Daoy (cell line): ENCODE results near the gene MRPL48. TPM values are rescaled to one million over a fixed set of nuclear protein-coding genes. Genes with fewer than 3 reads are reported as not detected.

ENCODE experiments used
- DNase-seq: peaks from one replicate; pipeline ENCODE4 v3.0.0-alpha.2; 2015; ENCODE audit warnings: low read depth
- total RNA-seq: library from RNA; depleted of rRNA; stranded (reverse); fragments of >200 nt; shearing (Covaris generic); gene quantifications from 2 replicates; pipeline ENCODE4 v1.2.3, GENCODE V29; 2014; rRNA removed

The MRPL48 gene
- total RNA-seq, 1 experiment from 2014 or later, result 31.0 TPM

DNA sequence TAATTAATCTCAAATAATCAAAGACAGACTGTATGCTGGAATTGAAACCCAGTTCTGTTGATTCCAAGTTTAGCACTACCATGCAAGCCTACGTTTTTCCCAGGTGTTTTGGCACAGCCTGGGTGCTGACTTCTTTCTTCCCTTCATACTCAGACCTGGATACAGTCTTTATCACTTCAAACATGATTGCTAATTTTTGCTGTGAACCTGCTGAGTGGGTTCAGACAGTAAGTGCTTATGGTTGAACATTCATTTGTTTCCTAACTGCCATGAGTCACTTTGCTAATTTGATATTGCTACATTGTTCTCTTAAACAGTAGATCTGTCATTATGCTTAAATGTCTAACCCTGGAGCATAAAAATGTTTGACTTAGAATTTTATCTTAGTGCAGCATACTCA, 101.3 kb downstream of the MRPL48 start:
- DNase-seq, result no peak

DNA sequence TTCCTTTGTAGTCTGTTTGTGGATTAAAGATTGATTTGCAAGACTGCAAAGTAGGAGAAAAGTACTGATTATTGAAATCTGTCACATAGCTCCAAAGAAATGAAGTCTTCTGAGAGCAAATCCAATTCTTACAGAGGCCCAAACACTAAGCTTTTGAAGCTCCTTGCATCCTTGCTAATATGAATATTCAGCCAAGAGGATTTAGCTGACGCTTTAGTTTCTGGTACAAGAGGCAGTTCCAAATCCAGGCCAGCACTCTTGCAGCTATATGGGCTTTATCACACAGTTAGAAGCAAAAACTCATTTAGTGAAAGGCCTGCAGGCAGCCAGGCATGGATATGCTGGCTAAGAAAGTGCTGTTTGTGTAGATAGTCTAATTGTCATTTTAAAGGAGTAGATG, 101.9 kb downstream of the MRPL48 start:
- no peak for DNase-seq

DNA sequence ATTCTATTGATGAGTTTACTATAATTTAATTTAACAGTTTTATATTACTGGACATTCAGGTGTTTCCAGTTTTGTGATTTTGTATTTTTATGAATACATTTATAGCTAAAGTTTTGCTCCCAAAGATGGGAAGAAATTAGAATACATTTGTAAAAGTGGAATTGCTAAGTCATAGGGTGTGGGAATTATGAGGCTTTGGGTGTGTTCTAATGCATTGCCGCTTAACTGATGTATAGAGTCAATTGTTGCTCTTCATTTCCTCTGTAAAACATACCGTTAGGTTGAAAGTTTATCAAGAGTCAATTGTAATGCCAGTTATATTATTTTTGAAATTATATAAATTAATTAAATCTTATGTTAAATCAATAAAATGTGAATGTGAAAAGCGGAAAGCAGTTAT, 105.4 kb downstream of the MRPL48 start:
- no peak for DNase-seq

DNA sequence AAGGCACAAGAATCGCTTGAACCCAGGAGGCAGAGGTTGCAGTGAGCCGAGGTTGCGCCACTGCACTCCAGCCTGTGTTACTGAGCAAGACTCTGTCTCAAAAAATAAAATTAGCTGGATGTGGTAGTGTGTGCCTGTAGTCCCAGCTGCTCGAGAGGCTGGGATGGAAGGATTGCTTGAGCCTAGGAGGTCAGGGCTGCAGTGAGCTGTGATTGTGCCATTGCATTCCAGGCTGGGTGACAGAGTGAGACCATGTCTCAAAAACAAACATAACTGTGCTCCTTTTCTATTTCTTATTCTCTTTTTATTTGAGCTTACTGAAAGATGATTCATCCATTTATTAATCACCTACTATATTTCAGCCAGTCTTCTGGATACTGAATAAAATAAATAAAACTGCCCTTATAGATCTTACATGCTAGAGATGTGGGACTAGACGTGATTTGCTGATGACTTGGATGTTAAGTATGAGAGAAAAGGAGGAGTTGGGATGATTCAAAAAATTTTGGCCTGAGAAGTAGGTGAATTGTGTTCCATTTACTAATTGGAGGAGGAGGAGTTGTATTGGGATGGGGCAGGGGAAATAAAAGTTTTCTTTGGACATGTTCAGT, 107.2 kb downstream of the MRPL48 start:
- no peak for DNase-seq

- no peak for DNase-seq
Measured at GRCh38 chr11:73902303-73902702, 114.6 kb downstream of the MRPL48 start.

DNA sequence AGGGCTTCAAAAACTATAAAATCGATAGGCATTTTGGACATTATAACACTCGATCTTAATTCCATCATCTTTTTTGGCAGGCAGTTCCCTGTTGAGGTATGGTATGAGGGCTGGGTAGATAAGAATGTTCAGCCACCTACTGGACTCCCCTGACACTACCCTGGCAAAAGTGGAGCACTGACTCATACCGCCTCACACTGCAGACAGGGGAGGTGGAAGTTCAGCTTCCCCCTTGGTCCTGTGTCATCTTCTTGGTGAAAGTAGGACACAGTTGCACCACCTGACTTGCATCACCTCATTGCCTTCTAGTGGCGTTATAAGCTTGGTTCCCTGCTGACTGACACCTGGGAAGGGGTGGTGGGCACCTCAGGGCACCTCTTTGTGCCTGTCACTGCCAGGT, 119.5 kb downstream of the MRPL48 start:
- peak; percentile 46 for DNase-seq

DNA sequence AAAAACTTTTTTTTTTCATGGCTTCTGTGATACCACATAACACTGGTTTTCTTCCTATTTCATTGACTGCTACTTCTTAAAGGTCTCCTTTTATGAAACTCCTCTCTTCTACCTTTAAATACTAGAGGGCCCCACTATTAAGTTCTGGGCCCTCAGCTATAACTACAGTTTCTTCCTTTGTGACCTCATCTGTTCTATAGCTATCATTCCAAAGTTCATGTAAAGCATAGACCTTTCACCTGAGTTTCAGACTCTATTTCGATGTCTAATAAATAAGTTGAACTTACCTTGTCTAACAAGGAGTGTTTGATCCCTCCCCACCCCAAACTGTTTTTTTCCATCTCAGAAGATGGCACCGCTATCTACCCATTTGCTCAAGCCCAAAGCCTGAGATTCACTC, 124.4 kb downstream of the MRPL48 start:
- no peak for DNase-seq

DNA sequence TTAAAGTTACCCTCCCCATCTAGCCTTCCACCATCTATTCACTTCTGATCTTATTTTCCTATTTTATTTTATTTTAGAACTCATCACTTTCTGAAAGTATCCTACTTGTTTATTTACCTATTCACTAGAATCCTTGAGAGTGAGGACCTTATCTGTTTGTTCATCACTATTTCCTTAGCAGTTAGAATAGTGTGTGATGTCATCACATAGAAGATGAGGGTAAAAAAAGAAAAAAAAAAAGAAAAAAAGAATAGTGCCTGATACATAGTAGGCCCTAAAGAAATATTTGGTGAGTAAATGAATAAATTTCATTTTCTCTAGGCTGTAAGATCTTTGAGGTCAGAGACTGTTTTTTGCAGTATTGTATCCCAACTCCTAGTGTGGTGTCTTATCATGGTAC, 125.8 kb downstream of the MRPL48 start:
- DNase-seq, result no peak

DNA sequence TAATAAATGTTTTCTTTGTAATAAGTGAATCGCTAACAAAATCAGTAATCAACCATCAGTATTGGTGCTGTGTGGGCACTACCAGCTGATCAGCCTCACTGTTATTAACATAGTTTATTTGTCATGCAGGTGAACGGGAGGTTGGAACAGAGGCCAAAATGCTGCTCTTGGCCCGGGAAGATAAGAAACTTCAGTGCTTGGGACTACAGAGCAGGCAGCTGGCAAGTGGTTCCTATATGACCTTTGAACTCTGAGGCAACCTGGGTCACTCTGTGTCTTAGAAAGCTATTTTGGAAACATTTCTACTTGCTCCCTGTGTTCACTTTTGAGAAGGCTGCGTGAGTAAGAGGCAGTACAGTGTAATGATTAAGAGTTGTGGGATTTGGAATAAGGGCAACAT, 126.6 kb downstream of the MRPL48 start:
- DNase-seq, result no peak

Other genes with a start within 250 kb of the MRPL48 start
- 8.9 and 11.6 TPM in 2 replicates for gene FAM168A, start 189.8 kb upstream of the MRPL48 start, total RNA-seq
- not detected in 2 replicates for gene PLEKHB1, start 141.3 kb upstream of the MRPL48 start, total RNA-seq
- 46.0 and 57.3 TPM in 2 replicates for gene RAB6A, start 26.8 kb upstream of the MRPL48 start, total RNA-seq
- gene COA4, start 89.0 kb downstream of the MRPL48 start, total RNA-seq, result 102 and 109 TPM in 2 replicates
- 13.9 and 14.3 TPM in 2 replicates for gene PAAF1, start 89.1 kb downstream of the MRPL48 start, total RNA-seq
- not detected in 2 replicates for gene DNAJB13, start 163.2 kb downstream of the MRPL48 start, total RNA-seq
- gene UCP2, start 195.0 kb downstream of the MRPL48 start, total RNA-seq, result 13.7 and 27.2 TPM in 2 replicates
- gene UCP3, start 221.2 kb downstream of the MRPL48 start, total RNA-seq, result 2.0 and 9.0 TPM in 2 replicates